Measurements from ENCODE around the gene KNSTRN.

GRCh38 chr15:40348474-40348870 lies 34.0 kb upstream of the KNSTRN start:
- TF ChIP-seq POLR2A (IDR thresholded peaks at IDR 0.05; ENCODE audit: low read depth, low read length) (no peak), RAD21 (IDR thresholded peaks at IDR 0.05; ENCODE audit: low read length) (no peak), CEBPB (IDR thresholded peaks at IDR 0.05; ENCODE audit: low read depth, low read length) (no peak), FOS (IDR thresholded peaks at IDR 0.05; ENCODE audit: low read depth, low read length) (no peak), MXI1 (IDR thresholded peaks at IDR 0.05; ENCODE audit: borderline replicate concordance, low read depth, low read length) (no peak), NFE2L2 (IDR thresholded peaks at IDR 0.05; ENCODE audit: low read depth, low read length) (no peak)
- TF ChIP-seq, protein P1, sequence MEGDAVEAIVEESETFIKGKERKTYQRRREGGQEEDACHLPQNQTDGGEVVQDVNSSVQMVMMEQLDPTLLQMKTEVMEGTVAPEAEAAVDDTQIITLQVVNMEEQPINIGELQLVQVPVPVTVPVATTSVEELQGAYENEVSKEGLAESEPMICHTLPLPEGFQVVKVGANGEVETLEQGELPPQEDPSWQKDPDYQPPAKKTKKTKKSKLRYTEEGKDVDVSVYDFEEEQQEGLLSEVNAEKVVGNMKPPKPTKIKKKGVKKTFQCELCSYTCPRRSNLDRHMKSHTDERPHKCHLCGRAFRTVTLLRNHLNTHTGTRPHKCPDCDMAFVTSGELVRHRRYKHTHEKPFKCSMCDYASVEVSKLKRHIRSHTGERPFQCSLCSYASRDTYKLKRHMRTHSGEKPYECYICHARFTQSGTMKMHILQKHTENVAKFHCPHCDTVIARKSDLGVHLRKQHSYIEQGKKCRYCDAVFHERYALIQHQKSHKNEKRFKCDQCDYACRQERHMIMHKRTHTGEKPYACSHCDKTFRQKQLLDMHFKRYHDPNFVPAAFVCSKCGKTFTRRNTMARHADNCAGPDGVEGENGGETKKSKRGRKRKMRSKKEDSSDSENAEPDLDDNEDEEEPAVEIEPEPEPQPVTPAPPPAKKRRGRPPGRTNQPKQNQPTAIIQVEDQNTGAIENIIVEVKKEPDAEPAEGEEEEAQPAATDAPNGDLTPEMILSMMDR (conservative IDR thresholded peaks at IDR 0.05; ENCODE audit: low read depth, low read length): no peak
- TF ChIP-seq, protein P2, sequence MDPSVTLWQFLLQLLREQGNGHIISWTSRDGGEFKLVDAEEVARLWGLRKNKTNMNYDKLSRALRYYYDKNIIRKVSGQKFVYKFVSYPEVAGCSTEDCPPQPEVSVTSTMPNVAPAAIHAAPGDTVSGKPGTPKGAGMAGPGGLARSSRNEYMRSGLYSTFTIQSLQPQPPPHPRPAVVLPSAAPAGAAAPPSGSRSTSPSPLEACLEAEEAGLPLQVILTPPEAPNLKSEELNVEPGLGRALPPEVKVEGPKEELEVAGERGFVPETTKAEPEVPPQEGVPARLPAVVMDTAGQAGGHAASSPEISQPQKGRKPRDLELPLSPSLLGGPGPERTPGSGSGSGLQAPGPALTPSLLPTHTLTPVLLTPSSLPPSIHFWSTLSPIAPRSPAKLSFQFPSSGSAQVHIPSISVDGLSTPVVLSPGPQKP (IDR thresholded peaks at IDR 0.05; ENCODE audit: borderline replicate concordance, low read depth, low read length): no peak
